KMS-11 (cell line): ENCODE measurements around the gene TMEM144.
A peak's percentile ranks its signal among the peaks of the same experiment; 100 is the strongest.

Experiments
- H2AFZ ChIP-seq: fragments of 200-600 bp; sonication (generic); 2 replicates; pipeline ENCODE4 v1.6.1; 2016; ENCODE audit warnings: antibody characterized with exemption, mixed run types, low read depth
- H3K27ac ChIP-seq: fragments of 200-600 bp; sonication (generic); 2 replicates; pipeline ENCODE4 v1.6.1; 2016; ENCODE audit warnings: mild to moderate bottlenecking, mixed run types
- H3K27me3 ChIP-seq: fragments of 200-600 bp; sonication (generic); 2 replicates; pipeline ENCODE4 v1.6.1; 2017; ENCODE audit warnings: mild to moderate bottlenecking, low read depth, mixed run types, moderate library complexity; ENCODE audit not compliant: insufficient read depth
- H3K36me3 ChIP-seq: fragments of 200-600 bp; sonication (generic); 2 replicates; pipeline ENCODE4 v1.6.1; 2017; ENCODE audit warnings: mild to moderate bottlenecking, mixed run types; ENCODE audit not compliant: insufficient read depth
- H3K4me1 ChIP-seq: fragments of 200-600 bp; sonication (generic); 2 replicates; pipeline ENCODE4 v1.6.1; 2016; ENCODE audit warnings: mild to moderate bottlenecking, low read depth, mixed run types; ENCODE audit not compliant: poor library complexity, severe bottlenecking
- H3K4me2 ChIP-seq: fragments of 200-600 bp; sonication (generic); 2 replicates; pipeline ENCODE4 v1.7.0; 2016; ENCODE audit warnings: mild to moderate bottlenecking, mixed run types
- H3K4me3 ChIP-seq: fragments of 200-600 bp; sonication (generic); IDR thresholded peaks from 2 replicates; pipeline ENCODE4 v1.6.1; 2017; ENCODE audit warnings: low read depth, low read length, mixed read lengths; ENCODE audit not compliant: insufficient read depth
- H3K79me2 ChIP-seq: fragments of 200-600 bp; sonication (generic); 2 replicates; pipeline ENCODE4 v1.6.1; 2016; ENCODE audit warnings: low read depth, mixed run types; ENCODE audit not compliant: insufficient read depth
- H3K9ac ChIP-seq: fragments of 200-600 bp; sonication (generic); 2 replicates; pipeline ENCODE4 v1.6.1; 2016; ENCODE audit warnings: mild to moderate bottlenecking, mixed run types
- H4K20me1 ChIP-seq: fragments of 200-600 bp; sonication (generic); 2 replicates; pipeline ENCODE4 v1.6.1; 2016; ENCODE audit warnings: mild to moderate bottlenecking, mixed run types; ENCODE audit not compliant: insufficient read depth
- TF ChIP-seq, protein P1 (sequence below): fragments of 200-600 bp; sonication (generic); conservative IDR thresholded peaks from 2 replicates; pipeline ENCODE4 v1.6.1; 2017; ENCODE audit warnings: low read depth, mild to moderate bottlenecking, antibody characterized with exemption, low read length, moderate library complexity, mixed read lengths

The TMEM144 gene

DNA sequence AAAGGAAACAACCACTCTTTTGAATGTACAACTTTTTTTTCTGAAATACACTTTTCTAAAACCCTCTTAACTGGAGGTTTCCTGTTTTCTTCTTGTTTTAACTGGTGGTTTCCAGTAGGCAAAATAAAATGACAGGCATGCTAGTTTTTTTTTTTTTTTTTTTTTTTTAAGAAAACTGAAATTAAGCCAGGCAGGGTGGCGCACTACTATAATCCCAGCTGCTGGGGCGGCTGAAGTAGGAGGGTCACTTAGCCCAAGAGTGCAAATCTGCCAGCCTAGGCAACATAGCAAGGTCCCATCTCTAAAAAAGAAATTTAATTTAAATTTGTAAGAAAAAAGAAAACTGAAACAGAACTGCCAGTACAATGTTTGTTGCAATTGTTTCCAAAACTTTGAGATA, 44.0 kb downstream of the TMEM144 start:
- H3K27me3 ChIP-seq, result no peaks in the 10 kb centered on the region
- no peak overlapping the region for H2AFZ ChIP-seq
- no peaks in the 10 kb centered on the region for H3K36me3 ChIP-seq
- H3K4me3 ChIP-seq, result no peak overlapping the region
- peaks cover 3% of the 10 kb centered on the region for H3K4me1 ChIP-seq
- TF ChIP-seq, protein P1, sequence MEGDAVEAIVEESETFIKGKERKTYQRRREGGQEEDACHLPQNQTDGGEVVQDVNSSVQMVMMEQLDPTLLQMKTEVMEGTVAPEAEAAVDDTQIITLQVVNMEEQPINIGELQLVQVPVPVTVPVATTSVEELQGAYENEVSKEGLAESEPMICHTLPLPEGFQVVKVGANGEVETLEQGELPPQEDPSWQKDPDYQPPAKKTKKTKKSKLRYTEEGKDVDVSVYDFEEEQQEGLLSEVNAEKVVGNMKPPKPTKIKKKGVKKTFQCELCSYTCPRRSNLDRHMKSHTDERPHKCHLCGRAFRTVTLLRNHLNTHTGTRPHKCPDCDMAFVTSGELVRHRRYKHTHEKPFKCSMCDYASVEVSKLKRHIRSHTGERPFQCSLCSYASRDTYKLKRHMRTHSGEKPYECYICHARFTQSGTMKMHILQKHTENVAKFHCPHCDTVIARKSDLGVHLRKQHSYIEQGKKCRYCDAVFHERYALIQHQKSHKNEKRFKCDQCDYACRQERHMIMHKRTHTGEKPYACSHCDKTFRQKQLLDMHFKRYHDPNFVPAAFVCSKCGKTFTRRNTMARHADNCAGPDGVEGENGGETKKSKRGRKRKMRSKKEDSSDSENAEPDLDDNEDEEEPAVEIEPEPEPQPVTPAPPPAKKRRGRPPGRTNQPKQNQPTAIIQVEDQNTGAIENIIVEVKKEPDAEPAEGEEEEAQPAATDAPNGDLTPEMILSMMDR, result no peak
- no peak overlapping the region for H3K4me2 ChIP-seq
- no peak overlapping the region for H3K27ac ChIP-seq
- H3K9ac ChIP-seq, result no peak overlapping the region
- H3K79me2 ChIP-seq, result no peaks in the 10 kb centered on the region
- no peaks in the 10 kb centered on the region for H4K20me1 ChIP-seq

DNA sequence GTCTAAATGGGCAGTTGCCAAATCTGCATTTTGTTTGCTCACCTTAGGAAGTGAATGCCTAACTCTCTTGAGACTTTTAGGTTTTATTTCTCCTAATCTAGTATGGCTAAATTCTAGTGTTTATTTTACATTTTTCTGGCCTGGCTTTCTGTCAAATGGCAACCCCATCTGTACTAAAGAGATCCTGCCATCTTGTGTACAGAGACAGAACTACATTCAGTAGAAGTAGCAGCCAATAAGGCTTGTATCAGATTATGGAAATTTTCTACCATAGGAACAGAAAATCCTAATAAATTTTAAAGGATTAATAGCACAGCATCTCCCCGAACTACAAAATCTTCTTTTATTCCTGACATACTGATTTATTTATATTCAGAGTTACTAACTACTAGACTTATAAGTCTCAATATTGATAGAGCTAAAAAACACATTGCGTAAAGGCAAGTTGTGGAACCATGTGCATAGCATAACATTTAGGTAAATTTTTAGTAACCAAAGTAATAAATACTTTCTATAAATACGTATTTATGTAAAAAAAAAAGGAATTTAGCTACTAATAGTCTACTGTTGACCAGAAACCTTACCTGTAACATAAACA, 45.5 kb downstream of the TMEM144 start:
- Histone ChIP-seq H3K27ac (no peak overlapping the region), H3K79me2 (no peaks in the 10 kb centered on the region), H3K27me3 (no peaks in the 10 kb centered on the region), H4K20me1 (no peaks in the 10 kb centered on the region), H3K4me2 (no peak overlapping the region), H3K4me1 (peaks cover 3% of the 10 kb centered on the region), H3K36me3 (no peaks in the 10 kb centered on the region), H3K9ac (no peak overlapping the region), H2AFZ (0 out of 2 replicates have a peak overlapping the region, but pooled peaks have one; percentile 17), H3K4me3 (no peak overlapping the region)
- TF ChIP-seq, protein P1, result peak; percentile 82

DNA sequence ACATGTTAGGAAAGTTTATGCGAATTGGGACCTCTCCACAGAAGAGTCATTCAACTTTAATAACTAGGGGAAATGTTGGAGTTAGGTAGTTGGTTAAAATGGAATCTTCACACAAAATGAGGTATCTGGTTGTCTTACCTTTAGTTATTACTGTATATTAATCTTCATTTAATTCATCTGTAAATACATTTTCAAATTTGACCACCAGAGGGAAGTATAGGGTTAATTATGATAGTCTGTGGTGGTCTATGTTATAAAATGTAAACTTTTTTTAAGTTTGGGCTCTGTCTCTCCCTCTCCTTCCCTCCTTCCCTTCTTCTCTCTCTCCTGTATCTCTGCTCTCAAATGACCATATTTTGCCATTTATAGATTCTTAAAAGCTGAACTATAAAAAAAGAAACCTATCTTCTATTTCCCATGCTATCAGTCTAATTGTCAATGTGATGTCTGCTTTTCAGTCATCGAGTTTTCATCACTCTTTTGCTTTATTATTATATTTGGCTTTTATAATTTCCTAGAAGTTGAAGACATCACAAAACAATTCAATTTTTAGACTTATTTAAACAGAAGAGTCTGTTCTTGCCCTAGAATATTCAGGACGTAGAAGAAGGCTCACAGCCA, 49.8 kb downstream of the TMEM144 start:
- TF ChIP-seq, protein P1, result peak; percentile 82

DNA sequence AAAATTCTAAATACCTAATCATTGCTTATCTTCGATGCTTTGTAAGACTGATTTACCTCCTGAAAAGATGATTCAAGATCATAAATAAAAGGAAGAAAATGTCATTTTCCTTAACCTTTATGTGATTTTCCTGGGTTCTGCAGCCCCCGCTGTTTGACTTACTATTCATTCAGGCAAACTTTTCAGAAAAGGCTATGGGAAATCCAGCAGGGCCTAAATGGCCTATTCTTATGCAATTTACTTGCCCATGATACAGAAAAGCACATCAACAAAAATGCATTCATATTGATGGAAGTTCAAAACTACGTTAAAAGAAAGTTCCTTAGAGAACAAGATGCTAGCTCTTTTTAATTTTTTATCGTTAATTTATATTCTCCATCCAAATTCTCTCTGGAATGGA, 51.2 kb downstream of the TMEM144 start:
- H3K79me2 ChIP-seq, result no peaks in the 10 kb centered on the region
- no peaks in the 10 kb centered on the region for H3K27me3 ChIP-seq
- H3K4me3 ChIP-seq, result no peak overlapping the region
- no peak overlapping the region for H3K9ac ChIP-seq
- TF ChIP-seq, protein P1, result no peak
- no peak overlapping the region for H2AFZ ChIP-seq
- H3K27ac ChIP-seq, result no peak overlapping the region
- no peaks in the 10 kb centered on the region for H3K4me1 ChIP-seq
- H3K4me2 ChIP-seq, result no peak overlapping the region
- no peaks in the 10 kb centered on the region for H4K20me1 ChIP-seq
- H3K36me3 ChIP-seq, result no peaks in the 10 kb centered on the region

More for the DNA sequence above, 49.8 kb downstream of the TMEM144 start:
- Histone ChIP-seq H3K4me3 (no peak overlapping the region), H3K27ac (no peak overlapping the region), H3K36me3 (no peaks in the 10 kb centered on the region), H3K4me2 (no peak overlapping the region), H3K79me2 (no peaks in the 10 kb centered on the region), H3K4me1 (no peaks in the 10 kb centered on the region), H3K9ac (no peak overlapping the region), H2AFZ (no peak overlapping the region), H3K27me3 (no peaks in the 10 kb centered on the region), H4K20me1 (no peaks in the 10 kb centered on the region)
